COR-L47 (cell line): ENCODE results near the gene CCSER1.

ENCODE experiments used
- DNase-seq: peaks from one replicate; lab custom pipeline; 2025; lab: John Stamatoyannopoulos, UW

Gene CCSER1

DNA sequence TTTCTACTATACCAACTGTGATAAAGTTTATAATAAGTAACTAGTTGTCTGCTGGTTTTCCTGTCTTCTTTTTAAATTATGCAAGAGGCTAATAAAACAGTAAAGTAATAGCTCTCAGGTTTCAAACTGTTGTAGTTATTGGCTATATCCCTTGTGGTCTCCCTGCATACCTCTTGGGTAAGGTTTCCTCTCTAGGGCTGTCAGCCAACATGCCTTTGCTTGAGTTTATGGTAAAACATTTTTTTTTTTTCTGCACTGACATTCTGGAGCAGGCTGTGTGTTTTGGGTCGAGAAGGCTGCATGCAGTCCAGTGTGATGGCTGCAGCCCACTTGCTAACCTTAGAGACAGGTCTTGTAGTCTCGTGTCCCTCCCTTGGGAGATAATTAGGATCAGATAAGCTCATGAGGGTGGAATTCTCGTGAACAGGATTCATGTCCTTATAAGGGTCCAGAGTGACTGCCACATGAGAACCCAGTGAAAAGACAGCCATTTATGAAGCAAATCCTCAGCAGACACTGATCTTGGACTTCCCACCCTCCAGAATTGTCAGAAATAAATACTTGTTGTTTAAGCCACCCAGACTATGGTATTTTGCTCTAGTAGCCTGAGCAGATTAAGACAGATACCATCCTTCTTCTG, 831.2 kb downstream of the CCSER1 start:
- no peak for DNase-seq

DNA sequence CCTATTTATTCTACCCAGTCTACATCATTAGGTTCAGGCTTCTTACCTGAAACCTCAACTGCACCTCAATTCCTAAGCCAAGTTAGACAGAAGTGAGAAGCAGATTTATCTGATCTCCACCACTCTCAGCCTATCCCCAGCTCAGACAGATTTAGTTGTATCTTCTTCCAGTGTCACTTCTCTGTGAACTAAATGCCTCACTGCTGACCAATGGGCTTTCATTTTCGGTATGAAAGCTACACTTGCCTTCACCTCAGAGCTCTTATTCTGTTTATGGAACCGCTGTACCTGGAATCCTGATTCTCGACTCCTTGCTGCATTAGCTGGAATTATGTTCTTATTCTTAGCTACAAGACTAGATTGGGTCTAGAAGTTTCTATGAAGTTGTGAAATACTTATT, 833.2 kb downstream of the CCSER1 start:
- DNase-seq, result no peak

DNA sequence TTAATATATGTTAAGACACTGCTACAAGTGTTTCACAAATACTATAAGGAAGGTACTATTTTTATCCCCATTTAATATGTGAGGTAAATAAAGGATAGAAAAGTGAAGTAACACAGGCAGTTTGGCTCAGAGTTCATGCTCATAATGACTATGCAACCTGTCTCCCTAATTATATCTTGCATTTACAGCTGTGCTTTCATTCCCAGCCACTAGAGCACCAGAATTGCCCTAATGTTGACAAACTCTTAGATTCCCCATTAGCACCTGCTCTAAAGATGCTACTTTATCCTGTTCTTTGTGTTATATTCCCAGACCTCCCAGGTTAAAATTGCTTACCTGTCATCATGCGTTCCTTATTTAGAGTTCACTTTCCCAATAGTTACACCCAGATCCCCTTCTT, 833.6 kb downstream of the CCSER1 start:
- DNase-seq, result no peak

DNA sequence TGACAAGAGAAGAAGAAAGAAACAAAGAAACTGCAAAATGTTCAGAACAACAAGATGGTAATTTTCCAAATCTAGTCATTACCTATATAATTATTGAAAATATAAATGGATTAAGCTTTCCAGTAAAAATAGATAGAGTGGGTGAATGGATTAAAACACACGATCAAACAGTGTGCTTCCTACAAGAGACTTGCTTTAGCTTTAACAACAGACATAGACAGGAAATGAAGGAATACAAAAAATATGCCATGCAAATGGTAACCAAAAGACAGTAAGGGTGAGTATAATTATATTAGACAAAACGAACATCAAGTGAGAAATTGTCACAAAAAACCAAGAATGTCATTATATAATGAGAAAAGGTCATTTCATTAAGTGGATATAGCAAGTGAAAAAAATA, 842.8 kb downstream of the CCSER1 start:
- no peak for DNase-seq

DNA sequence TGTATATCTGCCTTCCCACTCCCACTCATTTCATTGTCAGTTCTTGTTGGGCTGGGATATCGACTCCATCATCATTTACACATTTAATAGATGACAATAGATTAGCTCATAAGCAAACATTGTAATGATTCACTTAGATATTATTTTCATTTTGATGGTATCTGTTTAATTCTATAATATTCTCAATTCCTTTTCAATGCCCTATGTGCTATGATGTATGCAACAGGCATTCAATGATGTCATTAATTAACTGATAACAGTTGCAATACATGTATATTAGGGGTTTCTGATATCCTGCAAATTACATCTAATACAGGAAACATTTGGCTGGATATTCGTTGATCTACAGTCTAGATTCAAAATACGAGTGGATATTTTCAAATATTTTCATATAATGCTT, 850.5 kb downstream of the CCSER1 start:
- DNase-seq, result no peak

DNA sequence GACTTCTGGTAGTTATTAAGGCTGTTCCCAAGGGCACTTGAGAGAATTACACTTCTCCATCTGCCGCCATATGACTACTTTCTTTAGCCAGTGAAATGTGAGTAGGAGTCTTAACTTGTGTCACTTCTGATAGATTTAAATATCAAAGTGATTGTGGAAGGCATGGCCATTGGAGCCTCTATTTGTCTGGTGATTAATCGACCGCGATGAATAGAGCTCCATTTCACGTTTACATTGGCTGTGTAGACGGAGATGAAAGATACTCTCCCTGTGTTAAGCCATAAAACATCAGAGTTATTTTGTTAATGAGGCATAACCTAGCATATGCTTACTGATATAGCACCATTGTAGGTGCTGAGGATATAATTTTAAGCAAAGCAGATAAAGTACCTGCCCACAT, 852.4 kb downstream of the CCSER1 start:
- DNase-seq, result no peak

DNA sequence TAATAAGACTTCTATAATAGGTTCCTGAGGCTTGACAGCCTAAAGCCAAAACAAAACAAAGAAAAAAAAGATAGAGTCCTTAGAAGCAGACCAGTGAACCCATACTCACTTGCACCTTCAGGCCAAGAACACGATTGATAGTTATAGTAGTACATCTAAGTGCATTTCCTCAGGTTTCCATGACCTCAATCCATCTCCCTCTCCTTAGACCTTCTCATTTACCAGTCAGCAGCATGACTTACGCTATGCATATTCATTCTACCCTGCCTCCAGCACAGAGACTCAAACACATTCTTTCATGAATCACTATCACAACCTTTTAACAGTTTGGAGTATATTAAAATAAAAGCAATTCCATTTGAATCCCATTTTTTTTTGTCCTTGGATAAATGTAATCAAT, 855.6 kb downstream of the CCSER1 start:
- no peak for DNase-seq

DNA sequence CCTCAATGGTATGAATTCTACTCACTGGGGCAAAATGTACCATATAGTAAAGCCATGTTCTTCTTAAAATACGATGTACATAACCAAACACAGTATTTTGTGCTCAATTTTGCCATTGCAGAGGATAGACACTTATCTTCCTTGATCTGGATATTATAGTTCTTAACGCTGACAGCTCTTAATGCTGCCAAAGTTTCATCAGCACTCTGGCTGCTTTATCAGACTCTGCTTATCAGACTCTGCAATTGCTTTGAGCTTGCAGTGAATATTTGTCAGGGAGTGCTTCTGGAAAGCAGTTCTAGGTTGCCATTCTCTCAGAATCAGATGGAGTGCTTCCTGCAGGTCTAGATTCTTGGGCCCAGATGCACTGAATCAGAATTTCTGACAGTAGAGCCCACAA, 863.1 kb downstream of the CCSER1 start:
- no peak for DNase-seq

DNA sequence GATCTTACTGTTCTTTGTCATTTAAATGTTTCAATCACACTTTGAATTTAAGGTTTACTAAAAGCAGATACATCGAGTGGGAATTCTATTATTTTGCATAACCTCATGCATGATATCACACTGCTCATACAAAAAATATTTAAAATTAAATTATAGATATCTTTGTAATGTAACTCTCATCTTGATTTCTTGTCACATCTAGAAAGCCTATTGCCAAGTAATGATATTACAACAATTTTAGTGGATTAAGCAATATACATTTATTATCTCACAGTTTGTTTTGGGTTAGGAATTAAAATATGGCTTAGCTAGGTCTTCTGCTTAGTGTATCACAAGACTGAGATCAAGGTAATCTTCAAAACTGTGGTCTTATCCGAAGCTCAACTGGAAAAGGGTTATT, 865.0 kb downstream of the CCSER1 start:
- no peak for DNase-seq

DNA sequence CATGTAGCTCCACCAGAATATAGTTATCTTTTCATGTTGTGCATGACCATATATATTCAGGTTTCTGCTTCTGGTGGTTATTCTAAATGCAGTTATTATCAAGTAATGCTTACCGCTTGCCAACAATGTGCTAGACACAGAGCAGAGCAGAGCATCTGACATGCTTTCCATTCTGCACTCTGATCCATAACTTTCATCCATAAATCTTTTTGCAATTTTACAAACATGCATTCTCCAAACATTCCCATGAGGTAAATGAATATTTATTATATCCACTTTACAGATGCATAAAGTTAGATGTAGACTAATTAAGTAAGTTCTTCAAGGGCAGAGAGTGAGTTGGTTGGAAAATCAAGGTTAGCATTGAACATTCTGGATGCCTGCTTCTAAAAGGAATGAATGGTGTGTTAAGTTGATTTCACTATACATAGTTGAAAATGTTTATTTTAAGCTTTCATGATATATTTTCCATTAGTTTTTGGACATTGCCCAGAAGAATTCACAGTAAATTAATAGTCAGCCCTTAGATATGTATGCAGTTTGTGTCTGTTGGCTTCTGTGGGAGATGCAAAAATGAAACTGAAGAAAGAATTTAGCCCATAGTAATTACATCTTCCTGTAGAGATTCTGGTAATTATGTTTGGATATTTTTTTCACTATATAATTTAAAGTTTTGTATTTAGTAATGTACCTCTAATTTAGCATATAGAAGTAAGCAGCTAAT, 867.8 kb downstream of the CCSER1 start:
- DNase-seq, result no peak

DNA sequence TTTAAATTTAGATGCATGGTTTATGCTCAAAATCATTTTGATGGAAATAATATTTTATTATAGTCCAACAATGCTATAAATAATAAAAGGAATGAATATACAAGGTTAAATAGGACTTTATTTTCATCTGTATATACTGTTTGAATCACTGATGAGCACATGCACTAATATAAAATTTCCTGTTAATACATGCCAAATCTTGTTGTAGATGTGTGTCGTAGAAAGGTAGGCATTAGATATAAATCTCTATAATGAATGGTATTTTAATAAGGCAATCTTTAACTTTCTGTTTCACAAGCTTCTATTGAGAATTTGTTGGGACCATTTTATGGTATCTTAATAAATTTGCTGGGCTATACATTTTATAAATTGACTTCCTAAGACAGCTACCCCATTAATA, 868.8 kb downstream of the CCSER1 start:
- no peak for DNase-seq

DNA sequence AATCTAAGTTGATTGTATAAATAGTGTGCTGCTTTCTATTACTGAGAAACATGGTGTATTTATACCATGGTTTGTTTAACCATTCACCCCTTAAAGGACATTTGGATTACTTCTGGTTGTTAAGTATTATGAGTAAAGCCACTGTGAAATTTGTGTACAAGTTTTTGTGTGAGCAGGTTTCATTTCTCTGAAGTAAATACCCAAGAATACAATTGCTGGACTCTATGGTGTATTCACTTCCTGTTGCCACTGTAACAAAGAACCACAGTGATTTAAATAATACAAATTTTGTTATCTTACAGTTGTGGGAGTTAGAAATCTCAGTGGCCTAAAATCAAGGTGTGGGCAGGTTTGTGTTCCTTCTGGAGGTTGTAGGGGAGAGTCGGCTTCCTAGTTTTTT, 869.6 kb downstream of the CCSER1 start:
- DNase-seq, result no peak

DNA sequence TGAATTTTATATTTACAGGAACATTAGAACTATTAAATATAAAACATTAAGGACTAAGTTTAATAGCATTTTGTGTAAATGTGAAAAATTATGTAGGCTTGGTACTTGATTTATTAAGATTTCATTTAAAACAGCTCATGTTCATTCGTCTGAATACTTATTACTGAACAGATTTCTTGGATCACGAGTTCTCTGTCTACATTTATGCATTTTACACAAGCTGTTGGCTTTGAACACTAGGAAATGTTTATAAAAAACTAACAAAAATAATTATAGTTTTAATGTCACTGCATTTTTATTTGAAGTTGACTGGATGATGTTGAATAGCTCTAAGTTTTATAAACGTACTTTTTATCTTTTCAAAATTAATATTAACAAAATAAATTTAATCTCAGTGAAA, 888.7 kb downstream of the CCSER1 start:
- DNase-seq, result no peak

DNA sequence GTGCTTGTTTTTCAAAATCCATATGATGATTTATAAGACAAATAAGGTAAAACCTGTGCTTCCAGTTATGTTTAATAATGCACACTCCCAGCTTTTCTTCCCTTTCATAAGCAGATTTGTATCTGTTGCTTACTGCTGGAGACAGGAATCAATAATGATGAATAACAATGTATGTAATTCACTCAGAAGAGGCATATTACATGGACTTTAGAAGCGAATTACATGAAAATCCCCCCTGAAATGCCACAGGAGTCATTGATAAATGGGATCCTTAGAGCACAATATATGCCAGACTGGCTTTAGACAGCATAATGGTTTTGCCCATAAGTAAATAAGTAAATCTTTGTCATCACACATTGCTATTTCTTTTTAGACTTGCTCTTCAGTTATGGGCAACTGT, 892.3 kb downstream of the CCSER1 start:
- no peak for DNase-seq

DNA sequence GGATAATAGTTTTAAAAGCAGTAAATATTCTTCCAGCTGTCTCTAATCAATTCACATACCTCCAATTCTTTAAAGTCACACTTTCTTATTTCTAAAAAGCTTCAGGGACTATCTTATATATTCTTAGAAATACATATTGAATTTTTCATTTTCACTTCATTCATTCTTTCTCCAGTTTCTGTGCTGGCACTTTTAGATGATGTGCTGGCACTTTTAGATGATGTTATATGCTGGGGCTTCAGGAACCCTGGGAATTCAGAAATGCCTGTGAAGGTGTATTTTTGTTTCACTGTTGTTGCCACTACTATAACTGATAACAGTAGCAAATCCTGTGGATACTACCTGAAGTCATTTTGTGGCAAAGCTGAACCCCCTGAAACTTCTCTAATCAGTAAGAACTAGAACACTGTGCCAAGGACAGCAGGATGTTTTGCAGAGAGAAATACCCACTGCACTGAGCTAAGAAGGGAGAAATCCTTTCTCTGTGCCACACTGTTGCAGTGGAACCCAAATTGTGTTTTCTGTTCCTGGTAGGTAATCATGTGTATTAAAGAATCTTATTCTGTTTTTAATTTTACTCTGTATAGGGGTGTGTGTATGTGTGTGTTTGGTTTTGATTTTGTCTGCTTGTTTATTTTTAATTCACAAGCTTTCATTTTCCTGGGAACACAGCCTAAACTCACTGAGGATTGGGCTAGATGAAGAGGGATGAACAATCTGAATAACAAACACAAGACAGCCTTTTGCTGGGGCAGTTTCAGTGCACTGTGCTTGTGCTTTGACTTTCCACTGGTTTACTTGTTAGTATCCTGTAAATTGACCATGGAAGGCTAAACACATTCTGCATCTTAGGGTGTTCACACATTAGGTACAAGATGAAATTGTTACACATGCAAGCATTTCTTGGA, 898.3 kb downstream of the CCSER1 start:
- no peak for DNase-seq

DNA sequence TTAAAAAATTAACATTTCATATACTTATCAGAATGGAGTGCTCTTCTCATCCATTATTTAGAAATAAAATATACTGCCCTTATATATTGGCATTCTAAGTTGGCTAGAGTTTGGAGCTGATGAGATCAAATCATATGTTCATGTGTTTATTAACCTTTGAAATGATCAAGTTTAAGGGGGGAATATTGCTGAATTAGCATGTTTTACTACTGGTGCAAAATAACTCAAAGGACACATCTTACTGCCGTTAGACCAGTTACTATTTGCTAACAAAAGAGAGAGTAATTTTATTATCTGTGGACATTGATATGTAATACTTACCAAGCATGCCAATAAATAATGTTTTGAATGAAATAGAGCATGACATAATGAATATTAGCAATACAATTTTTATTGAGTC, 901.0 kb downstream of the CCSER1 start:
- DNase-seq, result no peak

DNA sequence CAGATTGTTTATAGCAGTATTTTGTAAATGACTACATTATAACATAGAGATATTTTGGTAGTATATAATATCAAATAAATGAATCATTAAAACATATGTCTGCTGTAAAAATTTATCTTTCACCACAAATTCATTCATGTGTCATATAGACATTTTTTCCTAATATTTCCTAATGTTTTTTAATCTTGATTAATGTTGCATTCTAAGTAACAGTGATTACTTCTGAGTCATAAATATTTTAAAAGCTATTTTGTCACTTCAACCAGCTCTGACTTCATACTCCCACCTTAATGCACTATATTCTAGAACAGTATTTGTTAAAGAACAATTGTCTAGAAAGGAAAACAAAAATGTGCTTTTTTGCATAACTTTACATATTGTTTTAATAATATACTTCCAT, 904.6 kb downstream of the CCSER1 start:
- no peak for DNase-seq

DNA sequence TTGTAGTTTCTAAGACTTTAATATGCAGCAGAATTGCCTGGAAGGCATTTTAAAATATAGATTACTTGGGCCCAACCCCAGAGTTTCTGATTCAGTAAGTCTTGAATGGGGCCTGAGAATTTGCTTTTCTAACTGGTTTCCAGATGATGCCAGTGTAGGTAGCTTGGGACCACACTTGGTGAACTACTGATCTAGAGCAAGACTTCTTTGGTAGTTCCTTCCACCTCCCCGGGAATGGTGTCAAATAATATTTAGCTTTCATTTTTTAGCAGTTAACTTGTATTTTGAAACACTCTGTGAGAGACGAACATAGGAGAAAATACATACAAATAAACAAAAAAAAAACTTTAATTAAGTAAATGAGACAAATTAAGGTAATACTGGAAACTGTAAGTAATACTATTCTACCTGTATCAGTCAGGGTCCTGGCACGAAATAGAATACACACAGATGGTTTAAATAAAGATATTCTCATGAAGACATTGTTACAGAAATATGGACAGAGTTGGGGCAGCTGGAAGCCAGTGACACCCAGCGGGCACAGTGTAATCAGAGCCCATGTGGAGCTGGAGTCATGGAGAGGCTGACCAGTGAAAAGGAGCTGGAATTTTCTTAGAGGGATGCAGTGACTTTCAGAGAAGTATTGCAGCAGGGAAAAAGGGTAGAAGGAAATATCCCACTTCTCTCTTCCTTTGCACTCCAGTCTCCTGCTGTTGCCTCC, 905.7 kb downstream of the CCSER1 start:
- no peak for DNase-seq

DNA sequence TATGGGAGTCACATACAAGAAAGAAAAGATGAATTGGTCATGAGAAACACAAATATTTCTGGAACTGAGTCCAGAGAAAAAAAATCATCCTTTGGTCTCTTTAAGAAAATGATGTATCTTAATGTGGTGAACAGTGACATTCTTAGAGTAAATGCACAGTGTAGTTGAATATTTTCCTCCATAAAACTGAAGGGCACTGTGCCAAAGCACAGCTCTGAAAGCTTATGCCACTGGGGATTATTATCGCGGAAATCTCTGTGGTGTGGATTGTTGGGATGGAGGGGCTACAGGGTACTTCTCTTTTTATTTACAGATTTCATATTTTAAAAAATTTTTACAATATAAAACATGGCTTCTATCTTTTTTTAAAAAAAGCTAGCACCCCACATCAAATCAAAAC, 908.1 kb downstream of the CCSER1 start:
- DNase-seq, result no peak

DNA sequence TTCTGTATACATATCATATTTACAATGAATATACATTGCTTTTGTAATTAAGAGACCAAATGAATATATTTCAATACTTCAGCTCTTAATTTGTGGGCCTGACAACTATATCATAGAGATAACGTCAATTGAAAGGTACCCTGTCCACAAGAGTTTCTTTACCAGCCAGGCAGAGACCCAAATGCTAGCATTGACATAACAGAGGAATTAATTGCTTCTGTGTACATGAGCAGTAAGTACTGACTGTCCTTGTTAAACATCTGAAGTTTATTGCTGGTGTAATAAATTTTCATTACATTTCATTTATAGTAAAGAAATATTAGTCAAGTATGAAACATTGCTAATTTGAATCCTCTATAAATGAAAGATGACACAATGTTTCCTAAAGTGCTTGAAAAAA, 910.8 kb downstream of the CCSER1 start:
- DNase-seq, result no peak

DNA sequence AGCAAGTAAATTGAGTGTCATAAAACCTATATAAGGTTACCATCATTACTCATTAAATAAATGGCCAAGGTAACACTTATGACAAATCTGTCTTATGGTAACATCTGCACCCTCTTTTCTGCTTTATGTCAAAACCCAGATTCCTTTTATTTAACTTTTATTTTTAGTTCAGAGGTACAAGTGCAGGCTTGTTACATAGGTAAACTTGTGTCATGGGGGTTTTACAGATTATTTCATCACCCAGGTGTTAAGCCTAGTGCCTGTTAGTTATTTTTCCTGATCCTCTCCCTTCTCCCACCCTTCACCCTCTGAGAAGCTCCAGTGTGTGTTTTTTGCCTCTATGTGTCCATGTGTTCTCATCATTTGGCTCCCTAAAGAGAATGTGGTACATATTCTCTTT, 930.7 kb downstream of the CCSER1 start:
- DNase-seq, result no peak

DNA sequence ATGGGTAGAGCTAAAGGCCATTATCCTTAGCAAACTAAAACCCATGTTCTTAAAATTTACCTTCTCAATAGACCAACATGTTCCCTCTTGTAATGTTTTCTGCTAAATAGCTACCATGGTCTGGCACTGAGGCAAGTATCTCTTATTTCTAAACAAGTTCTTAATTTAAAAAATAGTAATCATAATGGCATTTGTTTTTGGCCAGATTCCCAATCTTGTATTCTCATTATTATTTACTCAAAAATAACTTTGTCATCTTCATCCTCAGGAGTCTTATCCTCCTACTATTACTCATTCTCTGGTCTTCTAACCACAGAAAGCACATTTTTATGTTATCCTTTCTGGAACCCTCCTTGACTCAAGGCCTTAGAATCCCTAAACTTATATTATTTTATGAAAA, 931.2 kb downstream of the CCSER1 start:
- DNase-seq, result no peak
